ENCODE results near the gene LONP1.

- TF ChIP-seq EP300 (conservative IDR thresholded peaks at IDR 0.05; ENCODE audit: poor library complexity, severe bottlenecking) (no peak), CTCF (IDR thresholded peaks at IDR 0.05; ENCODE audit: poor library complexity, severe bottlenecking) (no peak), TAF1 (IDR thresholded peaks at IDR 0.05; ENCODE audit: low read depth) (no peak), EZH2 (IDR thresholded peaks at IDR 0.05; ENCODE audit: borderline replicate concordance, insufficient read depth, low read length, poor library complexity, severe bottlenecking) (no peak), RAD21 (conservative IDR thresholded peaks at IDR 0.05) (no peak), POLR2AphosphoS5 (IDR thresholded peaks at IDR 0.05) (peak; percentile 24), REST (IDR thresholded peaks at IDR 0.05; ENCODE audit: borderline replicate concordance) (no peak), SMC3 (conservative IDR thresholded peaks at IDR 0.05; ENCODE audit: poor library complexity) (no peak), MXI1 (conservative IDR thresholded peaks at IDR 0.05; ENCODE audit: poor library complexity, severe bottlenecking) (no peak)
Observed at GRCh38 chr19:5691822-5692722, 27.9 kb downstream of the LONP1 start.
